ENCODE results near the gene VPS13D. TPM values are rescaled to one million over a fixed set of nuclear protein-coding genes. Genes with fewer than 3 reads are reported as not detected.

VPS13D gene
- total and polyA plus RNA-seq, 10 of the 15 experiments (the other 5 are each of a cell fraction or from before 2014, with no cell fraction given) = 1.4 to 16.9 (median 8.5) TPM

DNA sequence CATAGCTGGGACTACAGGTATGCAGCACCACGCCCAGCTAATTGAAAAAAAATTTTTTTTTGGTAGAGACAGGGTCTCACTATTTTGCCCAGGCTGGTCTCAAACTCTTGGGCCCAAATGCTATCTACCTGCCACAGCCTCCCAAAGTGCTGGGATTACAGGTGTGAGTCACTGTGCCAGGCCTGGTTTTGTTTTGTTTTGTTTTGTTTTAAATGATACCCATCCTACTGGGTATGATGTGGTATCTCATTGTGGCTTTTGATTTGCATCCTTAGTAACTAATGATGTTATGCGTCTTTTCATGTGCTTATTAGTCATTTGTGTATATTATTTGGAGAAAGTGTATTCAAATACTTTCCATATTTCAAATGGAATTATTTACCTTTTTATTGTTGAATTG lies 142.3 kb downstream of the VPS13D start:
- WGBS (ENCODE audit: insufficient coverage, insufficient replicate concordance, low lambda C conversion rate, missing lambda C conversion rate) = 68% methylated on average over 2 of the region's 2 CpGs
- FAIRE-seq = no peak
- H4K20me1 ChIP-seq (ENCODE audit: control insufficient read depth, insufficient read depth) = no peaks in the 10 kb centered on the region
- ChIA-PET CTCF (no interaction called here), POLR2A (interaction anchor here (0.6 kb wide), 1 partner anchor 95 kb away, joined by 5 read pairs; no protein-coding TSS in a partner anchor), SMC1A (ENCODE audit: uncharacterized antibody, unreplicated experiment) (no interaction called here), RAD21 (ENCODE audit: unreplicated experiment) (interaction anchor here (0.7 kb wide), 1 partner anchor 280 kb away, joined by 4 read pairs; no protein-coding TSS in a partner anchor)
- no peaks in the 10 kb centered on the region for H3K27me3 ChIP-seq (replicated peaks in 1 of 2; ENCODE audit: control insufficient read depth in 2 of 2, insufficient read depth in 2 of 2, low read length in 1 of 2)
- no peak overlapping the region for H2AFZ ChIP-seq (ENCODE audit: control insufficient read depth, low read depth, low read length)
- TF ChIP-seq TBL1XR1 (IDR thresholded peaks at IDR 0.05; ENCODE audit: low read depth, low read length) (no peak), CBX5 (IDR thresholded peaks at IDR 0.05; ENCODE audit: low read depth) (no peak), ATF7 (IDR thresholded peaks at IDR 0.05; ENCODE audit: low read depth) (no peak)
- TF ChIP-seq, protein P1, sequence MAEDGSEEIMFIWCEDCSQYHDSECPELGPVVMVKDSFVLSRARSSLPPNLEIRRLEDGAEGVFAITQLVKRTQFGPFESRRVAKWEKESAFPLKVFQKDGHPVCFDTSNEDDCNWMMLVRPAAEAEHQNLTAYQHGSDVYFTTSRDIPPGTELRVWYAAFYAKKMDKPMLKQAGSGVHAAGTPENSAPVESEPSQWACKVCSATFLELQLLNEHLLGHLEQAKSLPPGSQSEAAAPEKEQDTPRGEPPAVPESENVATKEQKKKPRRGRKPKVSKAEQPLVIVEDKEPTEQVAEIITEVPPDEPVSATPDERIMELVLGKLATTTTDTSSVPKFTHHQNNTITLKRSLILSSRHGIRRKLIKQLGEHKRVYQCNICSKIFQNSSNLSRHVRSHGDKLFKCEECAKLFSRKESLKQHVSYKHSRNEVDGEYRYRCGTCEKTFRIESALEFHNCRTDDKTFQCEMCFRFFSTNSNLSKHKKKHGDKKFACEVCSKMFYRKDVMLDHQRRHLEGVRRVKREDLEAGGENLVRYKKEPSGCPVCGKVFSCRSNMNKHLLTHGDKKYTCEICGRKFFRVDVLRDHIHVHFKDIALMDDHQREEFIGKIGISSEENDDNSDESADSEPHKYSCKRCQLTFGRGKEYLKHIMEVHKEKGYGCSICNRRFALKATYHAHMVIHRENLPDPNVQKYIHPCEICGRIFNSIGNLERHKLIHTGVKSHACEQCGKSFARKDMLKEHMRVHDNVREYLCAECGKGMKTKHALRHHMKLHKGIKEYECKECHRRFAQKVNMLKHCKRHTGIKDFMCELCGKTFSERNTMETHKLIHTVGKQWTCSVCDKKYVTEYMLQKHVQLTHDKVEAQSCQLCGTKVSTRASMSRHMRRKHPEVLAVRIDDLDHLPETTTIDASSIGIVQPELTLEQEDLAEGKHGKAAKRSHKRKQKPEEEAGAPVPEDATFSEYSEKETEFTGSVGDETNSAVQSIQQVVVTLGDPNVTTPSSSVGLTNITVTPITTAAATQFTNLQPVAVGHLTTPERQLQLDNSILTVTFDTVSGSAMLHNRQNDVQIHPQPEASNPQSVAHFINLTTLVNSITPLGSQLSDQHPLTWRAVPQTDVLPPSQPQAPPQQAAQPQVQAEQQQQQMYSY (CRISPR knock-in tag; IDR thresholded peaks at IDR 0.05) = no peak
- TF ChIP-seq, protein P2, sequence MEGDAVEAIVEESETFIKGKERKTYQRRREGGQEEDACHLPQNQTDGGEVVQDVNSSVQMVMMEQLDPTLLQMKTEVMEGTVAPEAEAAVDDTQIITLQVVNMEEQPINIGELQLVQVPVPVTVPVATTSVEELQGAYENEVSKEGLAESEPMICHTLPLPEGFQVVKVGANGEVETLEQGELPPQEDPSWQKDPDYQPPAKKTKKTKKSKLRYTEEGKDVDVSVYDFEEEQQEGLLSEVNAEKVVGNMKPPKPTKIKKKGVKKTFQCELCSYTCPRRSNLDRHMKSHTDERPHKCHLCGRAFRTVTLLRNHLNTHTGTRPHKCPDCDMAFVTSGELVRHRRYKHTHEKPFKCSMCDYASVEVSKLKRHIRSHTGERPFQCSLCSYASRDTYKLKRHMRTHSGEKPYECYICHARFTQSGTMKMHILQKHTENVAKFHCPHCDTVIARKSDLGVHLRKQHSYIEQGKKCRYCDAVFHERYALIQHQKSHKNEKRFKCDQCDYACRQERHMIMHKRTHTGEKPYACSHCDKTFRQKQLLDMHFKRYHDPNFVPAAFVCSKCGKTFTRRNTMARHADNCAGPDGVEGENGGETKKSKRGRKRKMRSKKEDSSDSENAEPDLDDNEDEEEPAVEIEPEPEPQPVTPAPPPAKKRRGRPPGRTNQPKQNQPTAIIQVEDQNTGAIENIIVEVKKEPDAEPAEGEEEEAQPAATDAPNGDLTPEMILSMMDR (IDR thresholded peaks at IDR 0.05 in 2 of 3, conservative IDR thresholded peaks at IDR 0.05 in 1 of 3; ENCODE audit: control insufficient read depth in 2 of 3, extremely low read depth in 1 of 3, insufficient read depth in 1 of 3, low read depth in 3 of 3, low read length in 3 of 3) = no peak
- no peak overlapping the region for H3K27ac ChIP-seq (ENCODE audit: control insufficient read depth, insufficient read depth)
- no peaks in the 10 kb centered on the region for H3K4me1 ChIP-seq (ENCODE audit: control insufficient read depth, insufficient read depth, low read length)
- H3K79me2 ChIP-seq (ENCODE audit: control insufficient read depth, insufficient read depth, low read length) = no peaks in the 10 kb centered on the region
- BruUV-seq (replicated peaks) = no TSS peak
- DNase-seq (ENCODE audit: low read depth, low spot score) = no peak
- in situ Hi-C loops (cut with MboI) (no loop called here), intact Hi-C loops (cut with micrococcal nuclease; ENCODE audit: unreplicated experiment) (no loop called here)
- no peak for ATAC-seq
- no peaks in the 10 kb centered on the region for H3K9me3 ChIP-seq (replicated peaks; ENCODE audit: control insufficient read depth, insufficient read depth, low read length)
- H3K36me3 ChIP-seq (ENCODE audit: control insufficient read depth in 2 of 2, insufficient read depth in 2 of 2, low read length in 1 of 2) = peaks cover 0 to 4% of the 10 kb centered on the region in 2 experiments; a peak in 1 of 4 replicates
- no peak overlapping the region for H3K4me3 ChIP-seq
- H3K9ac ChIP-seq (ENCODE audit: control insufficient read depth, insufficient read depth, low read length) = no peak overlapping the region
- H3K4me2 ChIP-seq (ENCODE audit: control insufficient read depth, insufficient read depth) = no peak overlapping the region
